HepG2 (cell line): ENCODE measurements around the gene RHBDD3. TPM values are rescaled to one million over a fixed set of nuclear protein-coding genes. Genes with fewer than 3 reads are reported as not detected.
A peak's percentile ranks its signal among the peaks of the same experiment; 100 is the strongest.

Source experiments
- ATAC-seq: fragments of 200-7000 bp; cut with Tn5 transposase; 3 replicates; pipeline ENCODE4 v1.9.1; 2020; ENCODE audit warnings: mild to moderate bottlenecking, moderate library complexity
- BruUV-seq: library from RNA; stranded (reverse); fragments of 400-500 nt; replicated peaks from 2 replicates; lab custom pipeline; 2021; lab: Mats Ljungman, UMichigan
- CTCF ChIA-PET: fragments of 300-600 bp; formaldehyde crosslinking; extraction: SDS; loops from one replicate; lab custom pipeline; 2021; ENCODE audit warnings: low total read pairs, inconsistent platforms, low intra/inter-chr PET ratio; lab: Yijun Ruan, JAX
- POLR2A ChIA-PET: fragments of 350-600 bp; sonication (Branson Sonifier 250); formaldehyde crosslinking; loops from one replicate; lab custom pipeline; 2020; ENCODE audit warnings: antibody characterized with exemption, inconsistent platforms; lab: Yijun Ruan, JAX
- DNase-seq: peaks from one replicate; pipeline ENCODE4 v3.0.0-alpha.2; 2015; ENCODE audit warnings: low spot score
- FAIRE-seq: peaks from 3 replicates; lab custom pipeline; 2011; peaks lifted over from hg19 to GRCh38; lab: Jason Lieb, UNC
- H2AFZ ChIP-seq: one replicate; pipeline ENCODE4 v1.6.1; 2011; ENCODE audit warnings: low read length, inconsistent platforms
- H3K27ac ChIP-seq: fragments of 300-600 bp; 3 replicates; pipeline ENCODE4 v1.8.0; 2011; ENCODE audit warnings: mixed run types, mild to moderate bottlenecking, mixed read lengths, low read length, inconsistent platforms; ENCODE audit not compliant: insufficient read depth; ENCODE audit errors: extremely low read length
- H3K27me3 ChIP-seq, 2 experiments: fragments of 200-600 bp in 1 of 2; 2 replicates in 1 of 2; 3 replicates in 1 of 2; pipeline versions ENCODE4 v1.6.0 to v1.8.0; 2011; ENCODE audit warnings: low read length in 2 of 2, mild to moderate bottlenecking in 2 of 2, moderate library complexity in 2 of 2, inconsistent platforms in 1 of 2; ENCODE audit not compliant: insufficient read depth in 2 of 2, control insufficient read depth in 1 of 2
- H3K36me3 ChIP-seq, 2 experiments: fragments of 200-600 bp in 1 of 2; replicated peaks in 1 of 2; 2 replicates in 1 of 2; 3 replicates in 1 of 2; pipeline versions ENCODE4 v1.5.1 to v1.8.0; 2011; ENCODE audit warnings: low read length in 2 of 2, inconsistent platforms in 1 of 2; ENCODE audit not compliant: insufficient read depth in 2 of 2, control insufficient read depth in 1 of 2
- H3K4me1 ChIP-seq: 2 replicates; pipeline ENCODE4 v1.5.1; 2012; ENCODE audit warnings: low read length, inconsistent platforms; ENCODE audit not compliant: insufficient read depth
- H3K4me2 ChIP-seq: 2 replicates; pipeline ENCODE4 v1.6.0; 2011; ENCODE audit warnings: low read depth, low read length, inconsistent platforms
- H3K4me3 ChIP-seq, 3 experiments: fragments of 200-600 bp in 1 of 3; sonication (generic), shearing (Covaris generic) in 1 of 3; replicated peaks in 1 of 3; 2 replicates each; pipeline ENCODE4 v1.5.1; 2011 to 2016; ENCODE audit warnings: low read length in 3 of 3, inconsistent platforms in 2 of 3, low read depth in 2 of 3, mild to moderate bottlenecking in 2 of 3, control low read depth in 1 of 3, mixed read lengths in 1 of 3; ENCODE audit not compliant: insufficient read depth in 1 of 3
- H3K79me2 ChIP-seq: one replicate; pipeline ENCODE4 v1.6.1; 2011; ENCODE audit warnings: low read length, inconsistent platforms; ENCODE audit not compliant: insufficient read depth
- H3K9ac ChIP-seq: 2 replicates; pipeline ENCODE4 v1.6.0; 2011; ENCODE audit warnings: mild to moderate bottlenecking, low read depth, low read length, inconsistent platforms; ENCODE audit not compliant: insufficient read depth
- H3K9me3 ChIP-seq: 2 replicates; pipeline ENCODE4 v1.5.1; 2012; ENCODE audit warnings: mild to moderate bottlenecking, low read length
- H4K20me1 ChIP-seq: 2 replicates; pipeline ENCODE4 v1.6.0; 2011; ENCODE audit warnings: inconsistent platforms, mild to moderate bottlenecking, low read length, moderate library complexity; ENCODE audit not compliant: insufficient read depth
- WGBS: methylation state at CpG from one replicate; pipeline ENCODE4 v1.1.6; 2017; ENCODE audit warnings: low lambda C conversion rate; 5-methylcytosine and 5-hydroxymethylcytosine counted together
- in situ Hi-C: cut with HindIII; loops from 2 replicates; pipeline ENCODE4 v1.10.0; 2017; ENCODE audit warnings: low pct_unique_long_range_greater_than_20kb; ENCODE audit not compliant: extremely low pct_ligation_motif_present
- intact Hi-C: fragments of 100-400 bp; cut with micrococcal nuclease; formaldehyde crosslinking; loops from one replicate; pipeline ENCODE4 v1.10.0; 2022; ENCODE audit not compliant: unreplicated experiment
- polyA plus RNA-seq, 8 experiments: library from polyadenylated mRNA; depleted of rRNA in 3 of 8; stranded (reverse) in 7 of 8; unstranded in 1 of 8; fragments of >200 nt; fragmentation: Illumina TruSeq in 4 of 8; extraction: Trizol in 4 of 8; gene quantifications; 2 replicates each; pipeline versions ENCODE4 v1.2.1 to v1.2.3, GENCODE V29; 2011 to 2016; ENCODE audit warnings: low read depth in 4 of 8, missing spikeins in 1 of 8, mixed read lengths in 1 of 8; ENCODE audit not compliant: insufficient read depth in 1 of 8
- total RNA-seq, 5 experiments: library from RNA; depleted of rRNA; stranded (reverse); fragments of >200 nt; fragmentation: Illumina TruSeq; extraction: Trizol; gene quantifications; 2 replicates each; pipeline ENCODE4 v1.2.3, GENCODE V29; 2016; ENCODE audit warnings: low read depth in 1 of 5
- TF ChIP-seq, protein P1 (sequence below): IDR thresholded peaks from 2 replicates; pipeline ENCODE4 v1.6.1; 2016; ENCODE audit warnings: missing biosample characterization, missing genetic modification reagents, low read depth
- TF ChIP-seq, protein P2 (sequence below): sonication (generic); formaldehyde crosslinking; IDR thresholded peaks from 2 replicates; pipeline ENCODE4 v1.5.0; 2020; ENCODE audit warnings: mild to moderate bottlenecking, missing genetic modification reagents, moderate library complexity

The RHBDD3 gene
- total and polyA plus RNA-seq, 2 of the 13 experiments (the other 11 are each of a cell fraction or from before 2014, with no cell fraction given) = 12.1 to 26.7 TPM

DNA sequence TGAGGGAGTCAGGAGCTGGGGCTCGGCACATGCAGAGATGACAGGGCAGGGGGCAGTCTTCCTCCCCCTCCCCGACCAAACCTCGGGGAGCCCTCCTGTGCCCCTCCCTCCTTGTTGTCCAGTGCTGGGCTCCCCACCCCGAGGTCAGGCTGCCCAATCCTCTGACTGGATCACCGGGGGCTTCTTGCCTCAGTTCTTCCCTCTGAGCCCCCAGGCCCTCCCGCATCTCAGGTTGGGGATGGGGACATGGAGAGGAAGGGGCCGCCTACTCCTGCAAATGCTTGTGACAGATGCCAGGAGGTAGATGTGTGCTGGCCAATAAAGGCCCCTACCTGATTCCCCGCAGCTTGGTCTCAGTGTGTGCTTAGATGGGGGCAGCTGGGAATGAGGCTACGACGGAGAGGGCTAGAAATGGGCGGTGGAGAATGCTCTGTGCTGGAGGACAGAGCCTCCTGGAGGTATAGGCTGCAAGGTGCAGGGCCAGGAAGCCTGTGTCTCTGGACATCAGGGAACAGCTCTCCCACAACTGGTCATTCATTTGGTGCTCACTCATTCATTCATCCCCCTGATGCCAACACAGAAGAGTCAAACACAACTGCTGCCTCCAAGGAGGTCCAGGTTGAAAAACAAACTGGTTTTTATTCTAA lies 8.4 kb downstream of the RHBDD3 start:
- in situ Hi-C loops = loop anchor here (10.0 kb wide), 1 partner anchor 395 kb away; no protein-coding TSS in a partner anchor
- TF ChIP-seq, protein P1, sequence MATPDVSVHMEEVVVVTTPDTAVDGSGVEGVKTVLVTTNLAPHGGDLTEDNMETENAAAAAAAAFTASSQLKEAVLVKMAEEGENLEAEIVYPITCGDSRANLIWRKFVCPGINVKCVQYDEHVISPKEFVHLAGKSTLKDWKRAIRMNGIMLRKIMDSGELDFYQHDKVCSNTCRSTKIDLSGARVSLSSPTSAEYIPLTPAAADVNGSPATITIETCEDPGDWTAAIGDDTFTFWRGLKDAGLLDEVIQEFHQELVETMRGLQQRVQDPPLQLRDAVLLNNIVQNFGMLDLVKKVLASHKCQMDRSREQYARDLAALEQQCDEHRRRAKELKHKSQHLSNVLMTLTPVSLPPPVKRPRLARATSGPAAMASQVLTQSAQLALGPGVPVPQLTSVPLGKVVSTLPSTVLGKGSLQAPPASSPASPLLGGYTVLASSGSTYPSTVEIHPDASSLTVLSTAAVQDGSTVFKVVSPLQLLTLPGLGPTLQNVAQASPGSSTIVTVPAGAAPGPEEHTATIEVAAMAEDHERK (CRISPR knock-in tag) = no peak
- TF ChIP-seq, protein P2, sequence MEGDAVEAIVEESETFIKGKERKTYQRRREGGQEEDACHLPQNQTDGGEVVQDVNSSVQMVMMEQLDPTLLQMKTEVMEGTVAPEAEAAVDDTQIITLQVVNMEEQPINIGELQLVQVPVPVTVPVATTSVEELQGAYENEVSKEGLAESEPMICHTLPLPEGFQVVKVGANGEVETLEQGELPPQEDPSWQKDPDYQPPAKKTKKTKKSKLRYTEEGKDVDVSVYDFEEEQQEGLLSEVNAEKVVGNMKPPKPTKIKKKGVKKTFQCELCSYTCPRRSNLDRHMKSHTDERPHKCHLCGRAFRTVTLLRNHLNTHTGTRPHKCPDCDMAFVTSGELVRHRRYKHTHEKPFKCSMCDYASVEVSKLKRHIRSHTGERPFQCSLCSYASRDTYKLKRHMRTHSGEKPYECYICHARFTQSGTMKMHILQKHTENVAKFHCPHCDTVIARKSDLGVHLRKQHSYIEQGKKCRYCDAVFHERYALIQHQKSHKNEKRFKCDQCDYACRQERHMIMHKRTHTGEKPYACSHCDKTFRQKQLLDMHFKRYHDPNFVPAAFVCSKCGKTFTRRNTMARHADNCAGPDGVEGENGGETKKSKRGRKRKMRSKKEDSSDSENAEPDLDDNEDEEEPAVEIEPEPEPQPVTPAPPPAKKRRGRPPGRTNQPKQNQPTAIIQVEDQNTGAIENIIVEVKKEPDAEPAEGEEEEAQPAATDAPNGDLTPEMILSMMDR = peak; percentile 12; the same call in 1 of the 2 replicates
- Histone ChIP-seq H3K79me2 (no peaks in the 10 kb centered on the region), H3K9ac (no peak overlapping the region), H3K4me3 (no peak overlapping the region), H3K27ac (no peak overlapping the region), H2AFZ (no peak overlapping the region), H3K36me3 (peaks cover 2 to 5% of the 10 kb centered on the region in 2 experiments; a peak in 2 of 5 replicates), H3K9me3 (no peaks in the 10 kb centered on the region), H4K20me1 (no peaks in the 10 kb centered on the region), H3K27me3 (no peaks in the 10 kb centered on the region), H3K4me2 (no peak overlapping the region), H3K4me1 (peaks cover 4% of the 10 kb centered on the region)
- intact Hi-C loops = no loop called here
- no TSS peak for BruUV-seq
- ChIA-PET CTCF (no interaction called here), POLR2A (no interaction called here)
- FAIRE-seq (no peak), ATAC-seq (peak; percentile 61), DNase-seq (no peak)
- WGBS = 91% methylated on average over 8 of the region's 11 CpGs
